ENCODE measurements around the gene SLC8A3.
"Not testable (repeated sequence)": the region's sequence is repeated elsewhere in the genome, so short reads cannot be mapped to it uniquely, and the experiment has no call there.

SLC8A3 gene, protein sequence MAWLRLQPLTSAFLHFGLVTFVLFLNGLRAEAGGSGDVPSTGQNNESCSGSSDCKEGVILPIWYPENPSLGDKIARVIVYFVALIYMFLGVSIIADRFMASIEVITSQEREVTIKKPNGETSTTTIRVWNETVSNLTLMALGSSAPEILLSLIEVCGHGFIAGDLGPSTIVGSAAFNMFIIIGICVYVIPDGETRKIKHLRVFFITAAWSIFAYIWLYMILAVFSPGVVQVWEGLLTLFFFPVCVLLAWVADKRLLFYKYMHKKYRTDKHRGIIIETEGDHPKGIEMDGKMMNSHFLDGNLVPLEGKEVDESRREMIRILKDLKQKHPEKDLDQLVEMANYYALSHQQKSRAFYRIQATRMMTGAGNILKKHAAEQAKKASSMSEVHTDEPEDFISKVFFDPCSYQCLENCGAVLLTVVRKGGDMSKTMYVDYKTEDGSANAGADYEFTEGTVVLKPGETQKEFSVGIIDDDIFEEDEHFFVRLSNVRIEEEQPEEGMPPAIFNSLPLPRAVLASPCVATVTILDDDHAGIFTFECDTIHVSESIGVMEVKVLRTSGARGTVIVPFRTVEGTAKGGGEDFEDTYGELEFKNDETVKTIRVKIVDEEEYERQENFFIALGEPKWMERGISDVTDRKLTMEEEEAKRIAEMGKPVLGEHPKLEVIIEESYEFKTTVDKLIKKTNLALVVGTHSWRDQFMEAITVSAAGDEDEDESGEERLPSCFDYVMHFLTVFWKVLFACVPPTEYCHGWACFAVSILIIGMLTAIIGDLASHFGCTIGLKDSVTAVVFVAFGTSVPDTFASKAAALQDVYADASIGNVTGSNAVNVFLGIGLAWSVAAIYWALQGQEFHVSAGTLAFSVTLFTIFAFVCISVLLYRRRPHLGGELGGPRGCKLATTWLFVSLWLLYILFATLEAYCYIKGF

DNA sequence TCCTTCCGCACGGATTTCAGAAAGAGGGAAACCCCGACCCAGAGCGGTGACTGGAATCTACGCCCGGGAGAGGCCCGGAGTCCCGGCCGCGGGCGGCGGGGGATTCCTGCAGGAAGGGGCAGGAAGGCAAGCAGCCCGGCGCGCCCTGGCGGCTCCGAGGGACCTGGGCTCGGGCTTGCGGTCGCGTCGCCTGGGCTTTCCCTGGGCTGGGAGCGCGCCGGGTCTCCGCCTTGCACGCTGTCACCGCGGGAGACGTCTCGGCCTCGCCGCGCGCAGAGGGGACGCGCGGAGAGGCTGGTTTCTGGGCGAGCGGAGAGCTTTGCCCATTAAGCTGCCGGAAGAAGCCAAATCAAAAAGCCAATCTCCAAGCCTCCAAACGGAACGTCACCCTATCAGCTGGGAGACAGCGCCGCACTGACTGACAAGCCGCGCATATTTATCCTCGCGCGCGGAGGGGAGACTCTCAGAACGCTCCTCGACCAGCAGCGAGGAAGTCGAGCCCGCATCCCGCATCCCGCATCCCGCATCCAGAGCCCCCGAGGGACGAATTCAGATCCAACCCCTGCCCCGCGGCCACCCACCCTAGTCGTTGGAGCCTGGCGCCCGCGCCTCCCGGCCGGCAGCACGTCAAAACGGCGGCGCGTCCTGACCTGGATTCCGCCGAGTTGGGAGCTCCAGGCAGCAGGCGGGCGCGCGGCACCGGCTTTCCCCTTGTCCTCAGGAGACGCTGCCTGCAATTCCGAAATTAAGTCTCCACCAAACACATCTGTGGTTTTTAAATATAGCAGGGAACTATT, at the start of gene SLC8A3:
TSS of gene SLC8A3 (minus strand) at position 293 of the 797 bp plus-strand sequence. CDS start 20,529 bp downstream, outside the sequence.
- DNase-seq (ENCODE audit: low read depth, low spot score) = no peak

DNA sequence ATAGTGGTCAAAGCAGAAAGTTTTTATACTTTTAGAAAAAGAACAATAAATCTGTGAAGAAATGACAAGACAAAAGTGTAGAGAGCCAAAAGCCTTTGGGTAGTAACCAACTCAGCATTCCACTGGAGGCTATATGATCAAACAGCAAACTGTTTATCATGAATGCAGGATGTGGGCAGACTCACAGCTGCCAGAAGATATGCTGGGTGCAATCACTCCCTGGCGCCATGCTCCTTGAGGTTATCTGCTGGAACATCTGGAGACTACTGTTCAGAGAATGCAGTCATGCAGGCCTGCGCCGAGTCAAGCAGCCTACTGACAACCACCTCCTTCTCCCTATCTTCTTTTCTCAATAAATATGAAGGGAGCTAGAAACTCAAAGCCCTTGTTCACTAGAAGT, 49.0 kb upstream of the SLC8A3 start:
- no peak for DNase-seq (ENCODE audit: low read depth, low spot score)

DNA sequence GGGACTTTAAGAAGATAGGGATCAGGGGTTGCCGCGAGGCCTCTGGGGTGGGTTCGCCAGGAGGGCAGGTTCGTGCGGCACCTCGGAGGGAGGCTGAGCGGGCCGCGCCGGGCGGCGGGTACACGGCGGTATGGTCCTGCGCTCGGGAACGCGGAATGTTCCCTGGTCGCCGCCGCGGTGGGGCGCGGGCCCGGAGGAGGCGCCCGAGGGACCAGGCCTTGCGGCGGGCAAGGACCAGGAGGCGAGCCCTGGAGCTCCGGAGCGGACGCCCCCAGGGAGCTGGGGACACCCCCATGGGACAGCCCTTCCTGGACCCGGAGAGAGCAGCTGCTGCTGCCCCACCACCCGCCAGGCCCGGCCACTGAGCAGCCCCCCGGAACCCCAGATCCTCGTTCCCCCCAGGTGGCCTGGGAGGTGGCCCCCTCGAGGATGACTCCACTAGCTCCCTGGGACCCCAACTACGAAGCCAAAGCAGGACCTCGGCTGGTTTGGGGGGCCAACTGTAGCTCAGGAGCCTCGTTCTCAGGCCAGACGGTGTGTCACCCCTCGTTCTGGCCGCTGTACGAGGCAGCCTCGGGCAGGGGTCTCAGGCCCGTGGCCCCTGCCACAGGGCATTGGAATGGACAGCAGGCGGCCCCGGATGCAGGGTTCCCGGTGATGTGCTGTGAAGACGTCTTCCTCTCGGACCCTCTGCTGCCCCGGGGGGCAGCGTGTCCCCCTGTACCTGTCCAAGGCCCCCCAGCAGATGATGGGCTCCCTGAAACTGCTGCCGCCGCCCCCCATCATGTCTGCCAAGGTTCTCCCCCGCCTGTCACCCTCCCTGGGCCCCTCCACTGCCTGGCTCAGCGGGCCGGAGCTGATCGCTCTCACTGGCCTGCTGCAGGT, 45.6 kb upstream of the SLC8A3 start:
- no peak for DNase-seq (ENCODE audit: low read depth, low spot score)

DNA sequence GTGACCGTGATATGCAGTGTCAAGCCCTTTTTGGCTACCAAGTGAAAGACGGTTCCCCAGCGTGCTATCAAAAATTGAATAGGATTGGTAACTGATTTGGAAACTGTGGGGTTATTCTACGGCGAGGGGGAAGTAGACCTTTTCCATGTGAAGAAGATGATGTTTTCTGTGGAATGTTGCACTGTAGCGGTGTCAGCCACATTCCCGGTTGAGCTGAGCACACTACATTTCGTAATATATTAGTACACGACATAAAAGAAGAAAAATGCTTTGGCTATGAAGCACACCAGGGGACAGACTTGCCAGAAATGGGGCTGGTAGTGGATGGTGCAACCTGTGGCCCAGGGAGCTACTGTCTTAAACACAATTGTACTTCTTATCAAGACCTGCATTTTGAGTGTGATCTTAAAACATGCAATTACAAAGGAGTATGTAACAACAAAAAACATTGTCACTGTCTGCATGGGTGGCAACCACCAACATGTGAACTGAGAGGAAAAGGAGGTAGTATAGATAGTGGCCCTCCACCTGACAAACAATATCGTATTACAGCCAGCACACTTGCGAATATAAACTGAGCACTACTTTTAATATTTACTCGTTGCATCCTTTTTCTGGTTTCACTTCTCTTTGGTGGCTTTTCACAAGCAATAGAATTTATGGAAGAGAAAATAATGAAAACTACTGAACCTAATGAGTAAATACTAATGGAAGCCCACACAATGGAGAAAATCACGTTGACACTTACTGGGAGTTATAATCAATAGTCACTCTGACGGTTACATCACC, 43.2 kb upstream of the SLC8A3 start:
- not testable (repeated sequence) for DNase-seq (ENCODE audit: low read depth, low spot score)

DNA sequence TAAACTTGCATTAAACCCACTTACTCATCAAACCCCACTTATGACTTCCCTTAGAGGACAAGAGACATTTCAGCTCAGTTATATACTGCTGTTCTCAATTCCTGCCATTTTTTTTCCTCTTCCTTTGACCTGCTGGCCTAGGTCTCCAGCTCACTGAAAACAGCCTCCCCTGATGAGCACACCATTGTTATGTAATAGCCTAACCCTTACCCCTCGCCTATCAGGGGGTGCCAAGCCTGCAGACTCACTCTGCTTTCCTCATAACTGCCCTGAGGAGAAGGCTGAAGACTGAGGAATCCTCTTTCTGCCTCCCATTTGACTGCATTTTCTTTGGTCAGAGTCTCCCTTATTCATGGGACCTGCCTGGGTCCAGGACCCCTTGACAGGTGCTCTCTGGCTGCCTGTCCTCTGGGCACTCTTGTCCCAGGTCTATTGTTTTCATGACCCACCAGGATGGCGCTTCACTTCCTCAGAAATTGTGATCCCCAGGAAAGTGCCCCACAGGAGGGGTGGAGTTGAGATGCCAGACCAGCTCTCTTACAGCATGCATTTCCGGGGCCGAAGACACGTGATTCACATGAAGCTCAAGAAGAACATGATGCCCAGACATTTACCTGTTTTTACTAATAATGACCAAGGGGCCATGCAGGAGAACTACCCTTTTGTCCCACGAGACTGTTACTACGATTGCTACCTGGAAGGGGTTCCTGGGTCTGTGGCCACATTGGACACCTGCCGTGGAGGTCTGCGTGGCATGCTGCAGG, 41.3 kb upstream of the SLC8A3 start:
- DNase-seq (ENCODE audit: low read depth, low spot score) = not testable (repeated sequence)

DNA sequence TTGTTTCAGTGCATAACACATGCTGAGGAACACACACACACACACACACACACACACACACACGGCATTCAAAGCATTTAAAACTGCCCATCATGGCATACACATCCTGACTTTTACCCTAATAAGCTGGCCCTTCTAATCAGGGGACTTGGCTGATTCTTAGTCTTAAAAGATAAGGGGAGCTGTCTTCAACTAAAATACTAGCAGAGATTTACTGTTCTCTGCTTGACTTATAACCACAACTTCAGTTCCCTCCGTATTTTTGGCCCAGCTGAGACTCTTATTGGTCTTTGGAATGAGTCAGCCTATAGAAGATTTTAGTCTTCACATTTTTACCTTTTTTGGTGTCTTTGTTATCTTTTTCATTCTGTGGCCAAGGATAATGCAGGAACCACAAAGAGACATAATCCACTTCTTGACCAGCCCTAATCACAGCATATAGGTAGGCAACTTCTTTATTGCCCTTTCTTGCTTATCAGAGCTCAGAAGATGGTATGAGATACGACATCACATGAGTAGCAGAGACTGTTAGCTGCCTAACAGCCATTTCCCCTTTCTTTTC, 25.1 kb upstream of the SLC8A3 start:
- DNase-seq (ENCODE audit: low read depth, low spot score) = no peak

DNA sequence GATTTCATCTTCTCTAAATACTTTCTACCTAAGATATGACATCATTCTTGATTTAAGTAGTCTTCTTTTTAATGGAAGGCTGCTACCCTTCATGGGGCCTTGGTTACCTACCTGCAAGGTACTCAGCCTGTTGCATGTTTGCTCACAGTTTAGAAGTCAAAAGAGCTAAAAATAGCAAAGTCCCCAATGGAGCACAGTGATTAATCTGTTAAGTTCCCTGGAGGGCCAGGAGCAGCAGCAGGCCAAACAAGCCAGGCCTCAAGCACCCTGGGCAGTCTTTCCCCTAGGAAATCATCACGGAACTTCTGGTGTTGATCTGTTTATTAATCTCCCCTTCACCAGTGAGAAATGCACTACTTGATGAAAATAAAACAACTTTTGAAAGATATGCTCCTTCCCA, 24.0 kb upstream of the SLC8A3 start:
- no peak for DNase-seq (ENCODE audit: low read depth, low spot score)

DNA sequence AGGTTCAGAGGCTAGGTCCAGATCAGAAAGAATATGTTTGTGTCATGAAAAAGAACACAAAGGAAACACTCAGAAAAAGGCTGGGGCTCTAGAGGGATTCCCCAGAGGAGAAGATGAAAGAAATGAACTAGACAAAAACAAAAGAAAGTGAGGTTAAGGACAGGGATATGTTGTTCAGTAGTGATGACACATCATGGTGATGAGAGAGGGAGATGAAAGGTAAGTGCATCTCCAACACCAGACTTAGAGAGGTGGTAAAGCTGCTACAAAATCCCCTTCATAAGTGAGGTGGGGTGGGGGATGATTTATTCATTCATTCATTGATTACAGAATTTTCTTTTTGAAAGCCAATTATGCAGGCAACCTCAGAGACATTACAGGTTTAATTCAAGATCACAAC, 19.6 kb upstream of the SLC8A3 start:
- DNase-seq (ENCODE audit: low read depth, low spot score) = no peak

DNA sequence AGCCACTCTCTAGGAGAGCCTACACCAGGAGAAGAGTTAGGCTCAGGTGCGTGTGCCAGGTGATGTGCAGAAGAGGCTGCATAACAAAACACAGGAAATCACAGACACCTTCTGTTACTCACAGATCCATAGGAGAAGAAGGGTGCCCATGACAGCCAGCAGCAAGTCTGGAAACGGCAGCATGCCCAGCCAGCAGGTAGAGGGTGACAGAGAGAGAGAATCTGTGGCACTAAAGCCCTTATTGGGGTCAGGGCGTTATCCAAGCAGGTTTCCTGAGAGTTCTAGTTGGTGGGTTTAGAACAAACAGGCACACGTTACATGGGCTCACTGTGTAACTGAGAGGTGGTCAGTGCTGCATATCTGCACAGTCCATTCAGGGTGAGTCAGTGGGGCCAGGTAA, 14.9 kb upstream of the SLC8A3 start:
- no peak for DNase-seq (ENCODE audit: low read depth, low spot score)

DNA sequence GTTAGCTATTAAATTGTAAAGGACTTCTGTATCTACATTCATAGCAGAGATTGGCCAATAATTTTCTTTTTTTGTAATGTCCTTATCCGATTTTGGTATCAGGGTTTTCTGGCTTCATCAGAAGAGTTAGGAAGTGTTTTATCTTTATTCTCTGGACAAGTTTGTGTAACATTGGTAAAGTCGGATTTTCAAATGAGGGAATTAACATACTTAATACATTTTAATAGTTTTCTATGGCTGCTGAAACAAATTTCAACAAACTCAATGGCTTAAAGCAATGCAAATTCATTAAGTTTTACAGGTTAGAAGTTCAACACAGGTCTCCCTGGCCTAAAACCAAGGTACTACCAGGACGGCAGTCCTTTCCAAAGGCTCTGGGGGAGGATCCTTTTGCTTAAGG, 13.2 kb upstream of the SLC8A3 start:
- no peak for DNase-seq (ENCODE audit: low read depth, low spot score)

DNA sequence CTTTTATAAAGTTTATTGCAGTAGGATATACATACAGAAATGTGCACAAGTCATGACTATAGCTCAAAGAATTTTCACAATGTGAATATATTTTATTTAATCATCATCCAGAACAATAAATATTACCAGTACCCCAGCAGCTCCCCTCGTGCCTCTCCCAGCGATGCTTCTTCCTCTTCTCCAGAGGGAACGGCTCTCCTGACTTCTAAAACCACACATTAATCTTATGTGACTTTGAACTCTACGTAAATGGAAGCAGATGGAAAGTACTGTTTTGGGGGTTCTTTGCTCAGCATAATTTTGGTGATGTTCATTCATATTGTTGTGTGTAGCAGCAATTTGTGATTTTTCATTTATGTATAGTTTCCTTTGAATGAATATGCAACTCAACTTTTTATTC, 4.6 kb upstream of the SLC8A3 start:
- no peak for DNase-seq (ENCODE audit: low read depth, low spot score)

DNA sequence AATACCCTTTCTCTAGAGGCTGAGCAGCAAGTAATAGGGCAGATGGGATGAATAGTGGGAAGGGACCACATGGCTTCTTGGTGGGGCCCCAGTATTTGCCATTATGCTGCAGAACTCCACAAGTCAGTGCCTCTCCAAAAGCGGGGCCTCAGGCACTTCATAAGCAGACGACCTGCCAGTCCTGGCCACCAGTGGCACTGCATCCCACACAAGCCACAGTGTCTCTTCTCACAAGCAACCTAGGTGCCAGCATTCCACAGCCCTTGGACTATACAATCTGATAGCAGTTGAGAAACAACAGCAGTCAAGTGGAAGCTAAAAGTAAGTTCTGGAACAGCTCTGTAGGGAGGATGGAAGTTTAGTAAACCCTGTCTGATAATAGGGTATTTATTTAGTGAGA, 4.2 kb upstream of the SLC8A3 start:
- DNase-seq (ENCODE audit: low read depth, low spot score) = no peak

DNA sequence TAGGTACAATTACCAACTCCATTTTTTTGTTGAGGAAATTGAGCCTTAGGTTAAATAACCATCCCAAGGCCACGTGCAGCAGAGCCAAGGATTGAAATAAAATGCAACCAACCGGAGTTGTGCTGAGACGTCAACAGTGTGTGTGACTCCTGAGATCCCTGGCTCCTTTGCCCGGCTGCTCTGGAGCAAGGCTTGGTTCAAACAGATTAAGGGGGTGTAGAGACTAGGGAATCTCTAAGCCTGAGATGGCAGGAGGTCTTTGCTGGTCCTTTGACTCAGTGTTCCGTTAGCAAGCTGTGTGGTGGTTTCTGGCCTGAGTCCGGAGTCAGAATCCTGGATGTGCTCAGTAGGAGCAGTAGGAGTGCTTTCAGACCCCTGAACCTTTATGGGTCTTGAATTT, 1.4 kb upstream of the SLC8A3 start:
- DNase-seq (ENCODE audit: low read depth, low spot score) = no peak

DNA sequence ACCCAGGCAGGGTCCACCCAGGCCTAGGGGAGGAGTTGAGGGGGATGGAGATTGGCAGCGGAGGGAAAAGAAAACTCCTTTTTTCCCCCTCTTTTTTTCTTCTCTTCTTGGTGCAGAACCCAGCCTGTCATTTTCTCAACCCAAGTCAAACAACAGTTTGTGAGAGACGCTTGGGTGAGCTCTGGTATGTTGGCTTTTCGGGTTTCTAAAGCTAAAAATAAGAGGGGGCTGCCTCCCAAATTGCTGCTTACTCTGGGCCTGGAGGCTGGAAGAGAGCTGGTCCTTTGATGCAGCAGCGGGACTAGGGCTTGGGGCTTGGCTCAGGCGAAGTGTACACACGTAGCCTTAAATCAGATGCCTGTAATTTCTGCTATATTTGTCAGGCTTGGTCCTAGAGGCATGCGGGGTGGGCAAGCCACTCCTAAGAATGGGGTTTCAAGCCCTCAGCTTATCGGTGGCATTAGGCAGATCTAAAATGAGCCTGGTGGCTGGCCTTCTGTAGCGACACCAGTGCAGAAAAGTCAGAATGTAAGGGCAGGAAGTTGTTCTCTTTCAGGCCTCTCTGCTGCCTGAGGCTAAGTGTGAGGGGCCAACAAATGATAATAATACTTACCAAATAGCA, 816 bp upstream of the SLC8A3 start:
- no peak for DNase-seq (ENCODE audit: low read depth, low spot score)

DNA sequence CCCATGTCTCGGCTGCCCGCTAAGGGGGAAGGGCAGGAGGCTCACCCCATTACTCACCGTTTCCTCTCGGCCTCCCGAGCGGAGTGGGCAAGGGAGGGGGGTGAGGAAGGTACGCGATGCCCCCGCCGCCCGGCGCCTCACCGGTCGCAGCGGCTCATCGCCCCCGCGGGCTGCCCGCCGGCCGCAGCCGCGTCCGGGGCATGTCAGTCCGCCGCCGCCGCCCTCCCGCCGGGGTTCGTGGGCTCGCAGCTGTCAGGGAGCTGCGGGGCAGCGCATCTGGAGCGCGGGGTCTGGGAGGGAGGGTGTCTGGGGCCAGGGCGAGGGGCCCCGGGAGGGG, 461 bp downstream of the SLC8A3 start:
- no peak for DNase-seq (ENCODE audit: low read depth, low spot score)

DNA sequence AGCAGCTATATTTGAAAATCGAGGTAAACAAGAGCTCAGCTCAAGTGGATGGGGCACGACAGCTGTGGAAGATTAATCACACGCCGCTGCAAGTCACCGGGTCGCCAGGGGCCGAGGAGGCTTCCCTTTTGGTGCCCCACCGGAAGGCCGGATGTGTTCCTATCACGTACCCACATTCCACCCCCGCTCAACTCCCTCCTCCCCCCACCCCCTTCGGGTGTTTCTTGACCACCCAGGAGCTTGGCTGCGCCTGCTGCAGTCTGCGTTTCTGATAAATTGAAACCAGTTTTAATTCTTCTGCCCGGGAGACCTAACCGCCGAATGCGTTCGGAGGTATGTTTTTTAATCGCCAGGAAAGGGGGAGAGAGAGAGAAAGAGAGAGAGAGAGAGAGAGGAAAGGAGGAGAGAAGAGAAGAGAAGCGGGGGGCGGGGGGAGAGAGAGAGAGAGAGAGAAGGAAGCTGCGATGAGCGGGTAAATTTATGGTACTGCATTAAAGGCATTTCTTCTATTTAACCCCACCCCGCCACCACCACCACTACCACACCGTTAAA, 1.8 kb downstream of the SLC8A3 start:
- no peak for DNase-seq (ENCODE audit: low read depth, low spot score)

DNA sequence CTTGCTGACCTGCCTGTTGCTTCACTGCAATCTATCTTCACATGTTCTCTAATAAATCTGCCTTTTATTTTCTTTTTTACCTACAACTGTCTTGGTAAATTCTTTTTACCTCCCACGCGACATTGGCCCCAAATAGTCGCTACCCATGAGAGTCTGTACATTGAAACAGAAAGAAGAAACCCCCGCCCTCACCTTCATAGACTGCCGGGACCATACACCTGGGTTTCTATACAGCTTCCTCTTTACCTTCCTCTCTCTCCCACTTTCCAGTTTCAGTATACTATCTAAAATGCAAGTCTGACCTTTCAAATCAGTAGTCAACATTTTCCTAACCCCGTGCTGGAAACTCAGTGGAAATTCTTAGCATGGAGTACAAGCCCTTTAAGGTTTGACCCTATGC, 4.8 kb downstream of the SLC8A3 start:
- DNase-seq (ENCODE audit: low read depth, low spot score) = no peak

DNA sequence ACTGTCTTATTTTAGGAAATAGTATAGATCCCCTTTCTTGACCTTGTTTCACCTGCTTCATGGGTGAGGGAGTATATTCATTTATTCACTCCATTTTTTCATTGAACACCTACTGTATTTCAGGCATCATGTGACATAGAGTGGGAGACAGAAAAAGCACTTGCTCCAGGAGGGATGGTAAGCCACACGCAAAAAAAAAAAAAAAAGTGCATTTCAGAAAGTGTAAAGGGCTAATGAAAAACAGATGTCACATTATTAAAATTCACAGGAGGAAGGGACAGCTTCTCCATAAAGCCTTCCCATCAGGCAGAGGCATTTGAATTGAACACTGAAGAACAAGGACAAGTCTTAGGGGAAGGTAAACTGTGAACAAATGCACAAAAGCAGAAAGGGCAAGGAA, 7.5 kb downstream of the SLC8A3 start:
- DNase-seq (ENCODE audit: low read depth, low spot score) = no peak

Data from activated CD4-positive, CD25-positive, alpha-beta regulatory T cell treated with anti-CD3 and anti-CD28 coated beads, Interleukin-2, amount 50 U/mL, for 16 hours (primary cell).